Measurements from ENCODE around the gene UBXN11. TPM values are rescaled to one million over a fixed set of nuclear protein-coding genes. Genes with fewer than 3 reads are reported as not detected.

UBXN11 gene
- polyA plus RNA-seq, 1 donor from 2014 or later: 11.2 TPM

DNA sequence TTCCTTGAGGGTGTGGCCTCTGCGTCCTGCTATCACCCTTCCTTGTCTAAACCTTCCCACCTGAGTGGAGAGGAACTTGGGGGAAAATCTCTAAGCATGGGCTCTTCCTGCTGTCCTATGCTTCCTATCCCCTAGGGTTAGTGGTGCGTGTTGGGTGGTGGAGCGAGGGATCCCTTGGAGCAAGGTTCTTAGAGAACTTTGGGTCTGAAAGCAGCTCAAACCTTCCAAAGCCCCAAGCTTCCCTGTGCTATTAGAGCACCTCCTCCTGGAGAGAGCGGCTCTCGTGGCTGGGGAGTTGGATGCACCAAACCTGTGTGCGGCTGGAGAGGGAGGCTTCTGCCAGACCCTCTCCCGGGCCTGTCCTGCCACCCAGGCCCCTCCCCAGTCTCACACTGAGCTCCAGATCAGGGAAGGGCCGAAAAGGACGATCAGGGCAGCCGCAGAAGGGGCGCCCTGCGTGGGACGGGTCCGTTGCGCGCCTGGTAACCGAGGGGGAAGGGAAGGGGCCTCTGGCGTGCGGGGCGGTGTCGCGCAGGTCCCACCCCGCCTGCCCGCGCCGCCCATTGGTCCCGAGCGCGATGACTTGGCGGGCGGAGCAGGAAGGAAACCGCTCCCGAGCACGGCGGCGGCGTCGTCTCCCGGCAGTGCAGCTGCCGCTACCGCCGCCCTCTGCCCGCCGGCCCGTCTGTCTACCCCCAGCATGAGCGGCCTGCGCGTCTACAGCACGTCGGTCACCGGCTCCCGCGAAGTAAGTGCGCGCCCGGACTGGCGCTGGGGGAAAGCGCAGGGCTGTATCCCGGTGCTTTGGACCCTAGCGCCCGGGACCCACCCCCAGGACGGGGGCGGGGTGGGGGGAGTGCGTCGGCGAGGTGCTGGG, 26.7 kb downstream of the UBXN11 start, which contains the start of gene SH3BGRL3:
SH3BGRL3 (plus strand) TSS at position 631 of the 877 bp plus-strand sequence; CDS start at position 701, 70 bp downstream.
- Mint-ChIP-seq H3K9me3 (no peaks in the 10 kb centered on the region), H3K27me3 (no peaks in the 10 kb centered on the region), H3K4me1 (peaks cover 17 to 67% (median 45%) of the 10 kb centered on the region in 3 donors), H3K27ac (peak within 1 kb of the TSS; percentile 94 to 100 (median 96)), H3K4me3 (peak within 1 kb of the TSS; percentile 70 to 96 (median 90)), H3K36me3 (peaks cover 3% of the 10 kb centered on the region)

DNA sequence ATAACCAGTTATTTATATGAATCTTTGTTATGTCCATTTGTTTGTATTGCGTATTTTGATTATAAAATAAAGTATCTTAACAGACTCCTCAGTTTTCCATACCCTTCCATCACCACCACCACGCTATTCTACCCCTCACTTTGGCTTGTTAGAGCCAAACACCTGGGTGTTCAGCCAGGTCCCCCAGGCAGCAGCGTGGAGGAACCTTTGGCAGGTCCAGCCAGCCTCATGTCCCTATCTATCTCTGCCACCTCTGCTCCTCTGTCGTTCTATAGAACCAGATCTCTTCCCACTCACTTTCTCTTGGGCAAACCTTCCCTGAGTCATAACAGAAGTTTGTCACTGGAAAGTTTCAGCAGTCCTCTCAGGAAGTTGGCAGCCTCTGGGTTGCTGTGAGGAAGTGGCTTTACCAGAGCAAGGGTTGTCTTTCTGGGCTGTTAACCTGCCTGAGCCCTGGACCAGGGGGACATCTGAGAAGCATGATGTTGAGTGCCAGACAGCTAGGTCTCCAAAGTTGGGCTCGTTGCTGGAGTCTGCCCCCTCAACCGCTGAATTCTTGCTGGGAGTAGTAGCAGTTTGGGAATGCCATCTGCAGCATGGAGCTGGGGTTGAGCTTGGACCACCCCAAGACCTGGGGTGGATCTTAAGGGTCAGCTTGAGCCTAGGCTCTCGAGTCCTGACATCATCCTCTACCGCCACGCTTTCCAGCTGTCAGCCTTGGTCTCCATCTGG, 27.5 kb downstream of the UBXN11 start:
- Mint-ChIP-seq H3K27me3 (no peaks in the 10 kb centered on the region), H3K27ac (peak overlapping the region; percentile 88 to 100 (median 96)), H3K36me3 (peaks cover 3% of the 10 kb centered on the region), H3K4me3 (peak overlapping the region; percentile 70 to 96 (median 90)), H3K9me3 (no peaks in the 10 kb centered on the region), H3K4me1 (peaks cover 14 to 64% (median 43%) of the 10 kb centered on the region in 3 donors)

DNA sequence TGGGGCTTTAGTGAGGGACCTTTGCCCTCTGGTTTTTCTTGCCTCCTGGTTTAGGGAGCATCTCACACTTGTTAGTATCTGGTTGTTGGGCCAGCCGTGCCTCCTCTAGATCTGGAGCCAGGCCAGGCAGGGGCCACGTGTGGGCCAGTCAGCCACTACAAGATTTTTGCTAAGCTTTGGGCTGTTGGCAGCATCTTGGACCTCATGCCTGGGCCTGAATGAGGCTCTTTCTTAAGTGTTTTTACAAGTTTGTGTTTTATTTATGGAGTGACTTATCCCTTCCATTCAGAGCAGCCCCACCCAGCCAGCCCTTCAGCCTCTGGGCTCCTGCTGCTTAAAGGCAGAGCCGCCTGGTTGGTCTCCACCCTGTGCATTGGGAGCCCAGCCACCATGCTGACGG, 28.1 kb downstream of the UBXN11 start:
- Mint-ChIP-seq H3K4me1 (peaks cover 14 to 58% (median 40%) of the 10 kb centered on the region in 3 donors), H3K27me3 (no peaks in the 10 kb centered on the region), H3K4me3 (peak overlapping the region in 2 of 4 donors; percentile 59 to 70)

DNA sequence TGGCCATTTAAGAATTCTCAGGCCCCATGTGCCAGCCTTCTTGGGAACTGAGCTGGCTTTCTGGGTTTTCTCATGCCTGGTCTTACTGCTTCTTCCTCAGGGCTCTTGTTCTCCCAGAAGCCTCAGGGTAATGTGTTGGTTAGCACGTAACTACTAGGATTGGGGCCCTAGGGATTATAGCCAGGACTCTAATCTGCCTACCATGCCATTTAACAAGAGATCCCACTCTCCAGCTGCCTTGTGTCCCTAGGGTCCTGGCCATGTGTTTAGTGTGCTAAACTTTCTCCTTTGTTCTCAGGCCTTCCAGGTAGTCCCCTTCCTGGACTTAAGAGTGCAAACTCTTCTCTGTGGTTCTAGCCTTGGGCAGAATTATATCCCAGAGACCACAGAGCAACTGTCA, 28.7 kb downstream of the UBXN11 start:
- peaks cover 14 to 52% (median 34%) of the 10 kb centered on the region in 3 donors for H3K4me1 Mint-ChIP-seq
- no peak overlapping the region for H3K4me3 Mint-ChIP-seq
- peaks cover 3% of the 10 kb centered on the region for H3K36me3 Mint-ChIP-seq
- no peaks in the 10 kb centered on the region for H3K9me3 Mint-ChIP-seq
- H3K27ac Mint-ChIP-seq: peak overlapping the region in 2 of 3 donors; percentile 46 to 100
- no peaks in the 10 kb centered on the region for H3K27me3 Mint-ChIP-seq

More for the DNA sequence above, 28.1 kb downstream of the UBXN11 start:
- Mint-ChIP-seq H3K36me3 (peaks cover 3% of the 10 kb centered on the region), H3K9me3 (no peaks in the 10 kb centered on the region), H3K27ac (peak overlapping the region; percentile 31 to 100 (median 96))

DNA sequence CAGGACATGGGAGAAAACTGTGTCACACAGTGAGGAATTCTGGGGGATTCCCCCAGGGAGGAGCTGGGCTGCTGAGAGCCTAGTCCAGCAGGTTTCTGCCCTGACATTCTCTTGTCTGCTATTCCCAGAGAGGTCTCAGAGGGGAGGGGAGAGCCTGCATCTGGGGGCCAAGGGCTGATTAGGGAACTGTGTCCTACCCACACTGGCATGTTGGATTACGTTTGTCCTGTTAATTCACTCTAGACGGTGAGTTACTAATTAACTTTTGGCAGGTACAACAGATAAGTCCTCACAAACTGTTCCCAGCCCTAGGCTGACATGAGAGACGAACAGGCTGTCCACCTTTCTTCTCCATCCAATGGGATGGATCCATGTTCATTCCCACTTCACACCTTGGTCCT, 29.2 kb downstream of the UBXN11 start:
- peaks cover 3% of the 10 kb centered on the region for H3K36me3 Mint-ChIP-seq
- H3K9me3 Mint-ChIP-seq: no peaks in the 10 kb centered on the region
- H3K27me3 Mint-ChIP-seq: no peaks in the 10 kb centered on the region
- no peak overlapping the region for H3K4me3 Mint-ChIP-seq
- peaks cover 14 to 48% (median 34%) of the 10 kb centered on the region in 3 donors for H3K4me1 Mint-ChIP-seq
- H3K27ac Mint-ChIP-seq: peak overlapping the region in 2 of 3 donors; percentile 46 to 51

- H3K4me1 Mint-ChIP-seq: peaks cover 18 to 42% (median 31%) of the 10 kb centered on the region in 3 donors
- H3K9me3 Mint-ChIP-seq: no peaks in the 10 kb centered on the region
- H3K27me3 Mint-ChIP-seq: no peaks in the 10 kb centered on the region
- peak overlapping the region; percentile 56 to 94 (median 86) for H3K27ac Mint-ChIP-seq
- peak overlapping the region in 2 of 4 donors; percentile 46 to 64 for H3K4me3 Mint-ChIP-seq
- peaks cover 6% of the 10 kb centered on the region for H3K36me3 Mint-ChIP-seq
These were observed 30.0 kb downstream of the UBXN11 start for GRCh38 chr1:26276432-26276838.

DNA sequence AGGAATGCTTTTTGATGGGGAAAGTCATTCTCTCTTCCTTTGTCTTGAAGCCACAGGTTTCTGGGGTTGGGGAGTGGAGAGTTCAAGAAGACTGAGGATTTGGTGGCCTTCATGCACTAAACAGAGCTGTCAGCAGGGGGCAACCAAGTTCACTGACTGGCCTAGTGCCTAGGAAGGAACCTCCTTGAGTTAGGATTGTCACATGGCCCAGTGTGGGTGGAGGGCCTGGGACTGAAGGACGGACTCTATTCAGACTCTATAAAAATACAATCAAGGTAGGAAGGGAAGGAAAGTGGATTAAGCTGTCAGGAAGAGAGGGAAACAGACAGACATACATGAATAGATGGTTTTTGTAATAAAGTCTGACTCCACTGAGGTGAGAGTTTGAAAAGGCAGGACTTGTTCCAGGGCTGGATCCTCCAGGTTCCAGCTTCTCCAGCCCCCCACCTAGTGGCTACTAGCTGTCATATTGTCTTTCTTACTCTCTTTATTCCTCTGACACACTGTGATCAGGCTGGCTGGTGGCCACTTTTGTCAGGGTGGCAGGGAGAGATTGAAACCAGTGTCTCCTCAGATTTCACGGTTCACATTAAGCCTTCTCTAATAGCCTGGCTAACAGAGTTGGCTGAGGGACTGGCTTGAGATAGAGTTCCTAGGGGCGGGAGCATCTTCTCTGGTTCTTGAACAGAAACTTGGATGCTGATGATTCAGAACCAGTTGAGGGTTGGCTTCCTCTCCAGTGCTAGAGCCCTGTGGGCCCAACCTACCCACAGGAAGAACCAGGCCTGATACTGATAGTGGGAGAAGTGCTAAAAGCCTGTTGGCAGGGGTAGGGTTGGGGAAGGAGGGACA, 30.6 kb downstream of the UBXN11 start:
- Mint-ChIP-seq H3K4me3 (peak overlapping the region in 3 of 4 donors; percentile 30 to 64 (median 46)), H3K36me3 (peaks cover 4% of the 10 kb centered on the region), H3K9me3 (no peaks in the 10 kb centered on the region), H3K27me3 (no peaks in the 10 kb centered on the region), H3K4me1 (peaks cover 14 to 36% (median 25%) of the 10 kb centered on the region in 3 donors), H3K27ac (peak overlapping the region; percentile 56 to 94 (median 86))

DNA sequence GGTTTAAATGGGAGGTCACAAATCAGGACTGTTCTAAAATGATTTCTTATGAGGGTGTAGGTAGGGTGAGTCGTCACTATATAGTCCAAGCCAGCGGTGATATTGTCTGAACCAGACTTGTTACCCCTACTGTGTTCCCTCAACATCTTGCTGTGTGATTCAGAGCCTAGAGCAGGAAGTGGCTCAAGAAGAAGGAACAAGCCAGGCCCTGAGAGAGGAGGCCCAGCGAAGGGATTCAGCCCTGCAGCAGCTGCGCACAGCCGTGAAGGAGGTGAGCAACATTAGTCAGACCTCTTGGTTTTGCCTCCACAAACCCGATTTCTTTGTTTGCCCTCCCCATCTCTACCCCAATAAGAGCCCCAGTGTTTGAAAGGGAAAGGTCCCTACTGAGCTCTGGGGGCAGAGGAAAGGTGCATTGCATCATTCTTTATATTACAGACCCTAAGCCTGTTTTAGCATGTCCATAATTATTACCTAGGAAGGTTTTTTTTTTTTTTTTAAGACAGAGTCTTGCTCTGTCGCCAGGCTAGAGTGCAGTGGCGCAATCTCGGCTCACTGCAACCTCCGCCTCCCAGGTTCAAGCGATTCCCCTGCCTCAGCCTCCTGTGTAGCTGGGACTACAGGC, 31.5 kb downstream of the UBXN11 start:
- H3K27me3 Mint-ChIP-seq: no peaks in the 10 kb centered on the region
- H3K4me3 Mint-ChIP-seq: peak overlapping the region in 1 of 4 donors; percentile 34
- H3K9me3 Mint-ChIP-seq: no peaks in the 10 kb centered on the region
- peak overlapping the region in 1 of 3 donors; percentile 94 for H3K27ac Mint-ChIP-seq
- H3K36me3 Mint-ChIP-seq: peaks cover 4% of the 10 kb centered on the region
- H3K4me1 Mint-ChIP-seq: peaks cover 14 to 35% (median 24%) of the 10 kb centered on the region in 3 donors

DNA sequence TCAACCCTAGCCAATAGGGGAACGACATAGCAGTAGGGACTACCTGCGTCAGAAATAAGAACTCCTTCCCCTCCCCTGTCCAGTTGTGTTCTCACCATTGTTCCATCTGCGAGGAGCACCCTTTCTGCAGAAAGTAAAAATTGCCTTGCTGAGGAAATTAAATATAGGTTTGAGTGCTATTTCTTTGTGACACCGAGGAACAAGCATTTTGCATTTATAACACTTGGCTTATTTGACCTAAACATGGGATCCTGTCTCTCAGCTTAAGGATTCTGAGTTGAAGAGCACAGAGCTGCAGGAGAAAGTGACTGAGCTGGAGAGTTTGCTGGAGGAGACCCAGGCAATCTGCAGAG, 37.3 kb downstream of the UBXN11 start:
- peaks cover 22% of the 10 kb centered on the region for H3K36me3 Mint-ChIP-seq
- peak overlapping the region; percentile 28 to 95 (median 61) for H3K27ac Mint-ChIP-seq
- no peaks in the 10 kb centered on the region for H3K27me3 Mint-ChIP-seq

GRCh38 chr1:26268290-26269197, 37.9 kb downstream of the UBXN11 start:
- Mint-ChIP-seq H3K27ac (peak overlapping the region in 1 of 3 donors; percentile 95), H3K4me3 (peak overlapping the region in 1 of 4 donors; percentile 74), H3K27me3 (no peaks in the 10 kb centered on the region), H3K9me3 (peaks cover 0 to 7% (median 5%) of the 10 kb centered on the region in 3 donors), H3K4me1 (peaks cover 1 to 5% (median 4%) of the 10 kb centered on the region in 3 donors), H3K36me3 (peaks cover 26% of the 10 kb centered on the region)

More for the DNA sequence above, 37.3 kb downstream of the UBXN11 start:
- no peak overlapping the region for H3K4me3 Mint-ChIP-seq
- H3K4me1 Mint-ChIP-seq: peaks cover 1 to 4% (median 3%) of the 10 kb centered on the region in 3 donors
- peaks cover 0 to 7% (median 5%) of the 10 kb centered on the region in 3 donors for H3K9me3 Mint-ChIP-seq

DNA sequence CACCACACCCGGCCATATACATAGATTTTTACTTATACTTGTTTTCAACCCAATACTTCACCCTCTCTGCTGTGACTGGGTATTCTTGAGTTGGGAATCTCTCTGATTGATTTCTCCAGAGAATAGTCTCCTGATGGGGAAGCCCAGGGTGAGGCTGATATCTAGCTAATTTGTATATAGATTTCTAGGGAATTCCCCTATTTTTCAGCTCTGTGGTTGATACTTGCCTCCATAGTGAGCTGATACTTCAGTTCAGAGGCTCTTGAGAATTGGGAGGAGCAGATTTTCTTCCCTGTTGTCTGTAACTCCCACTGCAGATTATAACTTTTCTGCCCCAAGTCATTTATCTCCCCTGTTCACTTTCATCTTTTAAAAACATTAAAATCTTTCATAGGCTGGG, 41.0 kb downstream of the UBXN11 start:
- H3K27ac Mint-ChIP-seq: no peak overlapping the region
- peaks cover 1 to 6% (median 5%) of the 10 kb centered on the region in 3 donors for H3K4me1 Mint-ChIP-seq
- no peaks in the 10 kb centered on the region for H3K27me3 Mint-ChIP-seq
- no peak overlapping the region for H3K4me3 Mint-ChIP-seq
- peaks cover 22% of the 10 kb centered on the region for H3K36me3 Mint-ChIP-seq
- peaks cover 0 to 7% (median 5%) of the 10 kb centered on the region in 3 donors for H3K9me3 Mint-ChIP-seq

- peaks cover 11 to 19% (median 16%) of the 10 kb centered on the region in 3 donors for H3K4me1 Mint-ChIP-seq
- peak overlapping the region in 1 of 3 donors; percentile 51 for H3K27ac Mint-ChIP-seq
- no peaks in the 10 kb centered on the region for H3K27me3 Mint-ChIP-seq
- peaks cover 12% of the 10 kb centered on the region for H3K36me3 Mint-ChIP-seq
- no peaks in the 10 kb centered on the region for H3K9me3 Mint-ChIP-seq
- H3K4me3 Mint-ChIP-seq: no peak overlapping the region
These were observed 43.2 kb downstream of the UBXN11 start for GRCh38 chr1:26263212-26263611.

GRCh38 chr1:26259578-26259977, 46.9 kb downstream of the UBXN11 start:
- H3K27me3 Mint-ChIP-seq: no peaks in the 10 kb centered on the region
- peaks cover 19 to 23% (median 22%) of the 10 kb centered on the region in 3 donors for H3K4me1 Mint-ChIP-seq
- no peak overlapping the region for H3K4me3 Mint-ChIP-seq
- no peak overlapping the region for H3K27ac Mint-ChIP-seq
- H3K9me3 Mint-ChIP-seq: no peaks in the 10 kb centered on the region
- H3K36me3 Mint-ChIP-seq: peaks cover 5% of the 10 kb centered on the region
